Muscle layer of colon (tissue), 2 donors: ENCODE results near the gene HSPG2.
"Not testable (repeated sequence)": the region's sequence is repeated elsewhere in the genome, so short reads cannot be mapped to it uniquely, and the experiment has no call there.

Experiments
- H3K27ac ChIP-seq: one replicate; pipeline ENCODE4 v1.7.0; 2013; ENCODE audit warnings: low read depth, mild to moderate bottlenecking, low read length, moderate library complexity
- H3K27me3 ChIP-seq, 2 donors: one replicate each; pipeline ENCODE4 v1.7.0; 2013; ENCODE audit warnings: low read length in 2 of 2, mild to moderate bottlenecking in 2 of 2; ENCODE audit not compliant: insufficient read depth in 2 of 2, control insufficient read depth in 1 of 2
- H3K36me3 ChIP-seq: one replicate; pipeline ENCODE4 v1.7.0; 2013; ENCODE audit warnings: mild to moderate bottlenecking, low read length; ENCODE audit not compliant: insufficient read depth
- H3K4me1 ChIP-seq: one replicate; pipeline ENCODE4 v1.7.0; 2013; ENCODE audit warnings: mild to moderate bottlenecking, low read length; ENCODE audit not compliant: insufficient read depth
- H3K4me3 ChIP-seq, 2 donors: one replicate each; pipeline ENCODE4 v1.7.0; 2013; ENCODE audit warnings: low read length in 2 of 2, low read depth in 1 of 2, mild to moderate bottlenecking in 1 of 2, moderate library complexity in 1 of 2
- H3K9ac ChIP-seq: one replicate; pipeline ENCODE4 v1.7.0; 2013; ENCODE audit warnings: low read length
- H3K9me3 ChIP-seq: one replicate; pipeline ENCODE4 v1.7.0; 2013; ENCODE audit warnings: mild to moderate bottlenecking, low read length
- donor health status: abdominal sarcoma.
- donor health status: Adenocarcinoma of cecum.

Gene HSPG2

DNA sequence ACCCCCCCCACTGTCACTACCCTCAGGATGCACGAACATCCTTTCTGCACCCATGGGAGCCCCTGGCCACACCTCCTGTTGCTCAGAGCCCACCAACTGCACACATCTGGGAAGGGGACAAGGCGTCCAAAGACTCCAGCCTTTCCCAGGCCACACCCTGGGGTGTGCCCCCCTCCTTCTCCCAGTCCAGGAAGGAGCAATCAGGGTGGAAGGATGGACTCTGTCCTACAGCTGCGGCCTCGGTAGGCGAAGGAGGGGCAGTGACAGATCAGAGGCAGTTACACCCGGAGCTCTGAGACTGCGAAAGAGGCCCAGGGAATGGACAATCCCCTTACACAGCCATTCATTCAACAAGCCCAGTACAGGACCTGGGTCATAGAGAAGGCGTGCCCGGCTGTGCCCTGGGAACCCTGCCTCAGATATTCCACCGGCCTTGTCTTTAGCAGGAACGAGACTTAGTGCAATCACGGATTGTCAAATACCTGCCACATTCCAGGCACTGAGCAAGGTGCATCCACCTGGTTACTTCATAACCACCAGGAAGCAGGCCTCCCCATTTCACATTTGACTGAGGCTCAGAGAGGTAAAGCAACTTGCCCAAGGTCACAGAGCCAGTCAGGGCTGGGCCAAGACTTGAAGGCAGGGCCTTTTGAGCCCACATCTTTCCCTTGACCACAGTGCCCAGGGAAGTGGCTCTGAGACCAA, 9.4 kb downstream of the HSPG2 start:
- Histone ChIP-seq H3K9ac (peak overlapping the region; percentile 59), H3K4me3 (no peak overlapping the region)

DNA sequence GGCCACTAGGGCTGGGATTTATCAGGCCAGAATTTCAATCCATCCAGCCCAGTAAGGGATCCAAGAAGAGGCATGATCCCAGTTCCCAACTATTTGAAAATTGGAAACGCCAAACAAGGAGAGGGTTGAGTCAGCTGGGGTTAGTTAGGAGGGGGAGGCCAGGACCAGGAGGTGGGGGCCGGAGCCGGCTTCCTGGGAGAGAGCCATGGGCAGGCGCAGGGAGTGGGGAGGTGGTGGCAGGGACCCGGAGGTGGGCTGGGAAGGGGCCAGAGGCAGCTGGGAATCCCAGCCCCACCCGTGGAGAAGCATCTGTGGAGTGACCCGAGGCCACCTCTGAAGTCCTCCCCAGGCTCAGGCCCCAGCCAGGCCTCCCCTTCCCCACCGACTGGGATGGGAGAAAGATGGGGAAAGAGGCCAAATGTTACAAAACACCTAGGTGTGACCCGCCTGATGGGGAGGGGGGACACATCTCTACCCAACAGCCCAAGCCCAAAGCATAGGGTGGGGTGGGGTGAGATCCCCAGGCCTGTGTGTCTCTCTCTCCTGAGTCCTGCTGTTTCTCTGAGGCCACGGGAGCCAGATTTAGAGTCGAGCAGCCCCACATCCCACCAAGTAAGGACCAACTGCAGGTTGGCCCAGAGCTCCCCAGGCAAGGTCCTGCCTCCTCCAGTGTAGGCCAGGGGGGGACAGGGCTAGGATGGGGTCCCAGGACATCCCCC, 10.1 kb downstream of the HSPG2 start:
- H3K9ac ChIP-seq = peak overlapping the region; percentile 67
- H3K27ac ChIP-seq = peak overlapping the region; percentile 56

More for the DNA sequence above, 9.4 kb downstream of the HSPG2 start:
- H3K9me3 ChIP-seq = no peaks in the 10 kb centered on the region
- peaks cover 10% of the 10 kb centered on the region for H3K36me3 ChIP-seq
- peak overlapping the region; percentile 56 for H3K27ac ChIP-seq
- peaks cover 92% of the 10 kb centered on the region for H3K4me1 ChIP-seq
- no peaks in the 10 kb centered on the region for H3K27me3 ChIP-seq

DNA sequence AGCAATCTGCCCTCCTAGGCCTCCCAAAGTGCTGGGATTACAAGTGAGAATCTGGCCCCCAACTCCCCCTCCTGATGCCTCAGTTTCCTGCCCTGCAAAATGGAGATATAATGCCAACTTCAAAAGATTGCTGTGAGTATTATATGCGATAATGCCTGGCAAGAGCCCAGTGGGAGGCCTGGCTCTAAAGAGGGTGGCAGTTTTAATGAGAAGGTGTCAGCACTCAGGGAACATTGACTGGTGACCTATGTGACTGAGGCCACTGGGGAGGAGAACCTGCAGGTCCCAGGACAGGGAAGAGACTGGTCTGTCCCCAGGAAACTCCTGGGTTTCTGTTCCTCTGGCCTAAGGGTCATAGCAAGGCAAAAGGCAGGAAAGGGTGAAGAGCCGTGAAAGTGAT, 11.0 kb downstream of the HSPG2 start:
- no peaks in the 10 kb centered on the region for H3K9me3 ChIP-seq
- H3K4me3 ChIP-seq = peak overlapping the region in 1 of 2 donors; percentile 29
- no peaks in the 10 kb centered on the region for H3K27me3 ChIP-seq
- H3K9ac ChIP-seq = peak overlapping the region; percentile 67
- peaks cover 10% of the 10 kb centered on the region for H3K36me3 ChIP-seq
- H3K27ac ChIP-seq = peak overlapping the region; percentile 56
- H3K4me1 ChIP-seq = peaks cover 92% of the 10 kb centered on the region

More for the DNA sequence above, 10.1 kb downstream of the HSPG2 start:
- no peaks in the 10 kb centered on the region for H3K27me3 ChIP-seq
- H3K36me3 ChIP-seq = peaks cover 10% of the 10 kb centered on the region
- H3K4me3 ChIP-seq = no peak overlapping the region
- H3K4me1 ChIP-seq = peaks cover 92% of the 10 kb centered on the region
- no peaks in the 10 kb centered on the region for H3K9me3 ChIP-seq

DNA sequence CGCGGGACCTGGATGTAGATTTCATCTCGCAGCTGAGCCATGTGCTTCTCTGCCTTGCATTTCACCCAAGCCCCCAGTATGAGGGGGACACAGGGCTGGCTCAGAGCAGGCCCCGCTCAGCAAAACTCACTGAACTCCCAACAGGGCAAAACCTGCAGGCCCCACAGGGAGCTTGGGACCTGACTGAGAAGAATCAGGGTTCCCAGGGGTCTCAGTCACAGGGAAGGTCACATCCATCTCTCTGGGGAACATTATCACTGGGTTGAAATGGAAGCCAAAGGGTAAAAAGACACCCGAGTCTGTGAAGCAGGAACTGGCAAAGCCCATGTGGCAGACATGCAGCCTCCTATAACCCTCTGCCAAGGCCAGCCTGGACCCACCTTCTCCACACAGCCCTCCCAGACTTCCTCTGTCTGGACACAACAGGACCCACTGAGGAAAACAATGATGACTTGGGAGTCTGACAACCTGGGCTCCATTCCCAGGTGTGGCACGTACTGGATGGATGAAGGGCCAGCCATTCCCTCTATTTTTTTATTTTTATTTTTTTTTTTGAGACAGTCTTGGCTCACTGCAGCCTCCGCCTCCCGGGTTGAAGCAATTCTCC, 11.7 kb downstream of the HSPG2 start:
- Histone ChIP-seq H3K9ac (peak overlapping the region; percentile 67), H3K4me3 (no peak overlapping the region), H3K4me1 (peaks cover 92% of the 10 kb centered on the region), H3K27me3 (no peaks in the 10 kb centered on the region), H3K36me3 (peaks cover 10% of the 10 kb centered on the region), H3K27ac (peak overlapping the region; percentile 56), H3K9me3 (no peaks in the 10 kb centered on the region)

DNA sequence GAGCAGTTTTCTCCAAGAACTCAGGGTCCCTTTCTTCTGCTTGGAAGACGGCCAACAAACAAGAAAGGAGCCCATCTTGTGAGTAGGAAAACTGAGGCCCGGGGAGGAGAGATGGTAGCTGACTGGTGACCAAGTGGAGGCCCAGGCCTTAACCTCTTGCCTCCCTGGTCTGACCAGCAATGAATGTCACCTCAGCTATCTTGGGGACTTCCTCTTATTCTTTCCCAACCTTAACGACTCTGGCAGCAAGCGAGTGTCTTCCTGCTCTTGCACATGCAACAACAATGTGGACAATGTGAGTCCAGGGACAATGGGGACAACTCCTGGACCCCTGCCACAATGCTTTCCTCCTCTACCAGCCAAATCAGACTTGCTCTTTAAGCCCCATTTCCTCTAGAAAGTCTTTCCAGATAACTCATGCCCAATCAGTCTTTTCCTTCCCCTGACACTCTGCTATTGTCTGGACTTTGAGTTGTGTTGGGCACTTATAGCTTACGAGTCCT, 12.6 kb downstream of the HSPG2 start:
- H3K4me3 ChIP-seq = peak overlapping the region in 1 of 2 donors; percentile 12
- H3K9ac ChIP-seq = peak overlapping the region; percentile 29
- peaks cover 8% of the 10 kb centered on the region for H3K36me3 ChIP-seq
- peak overlapping the region; percentile 56 for H3K27ac ChIP-seq
- H3K27me3 ChIP-seq = no peaks in the 10 kb centered on the region
- H3K4me1 ChIP-seq = peaks cover 92% of the 10 kb centered on the region
- H3K9me3 ChIP-seq = no peaks in the 10 kb centered on the region

DNA sequence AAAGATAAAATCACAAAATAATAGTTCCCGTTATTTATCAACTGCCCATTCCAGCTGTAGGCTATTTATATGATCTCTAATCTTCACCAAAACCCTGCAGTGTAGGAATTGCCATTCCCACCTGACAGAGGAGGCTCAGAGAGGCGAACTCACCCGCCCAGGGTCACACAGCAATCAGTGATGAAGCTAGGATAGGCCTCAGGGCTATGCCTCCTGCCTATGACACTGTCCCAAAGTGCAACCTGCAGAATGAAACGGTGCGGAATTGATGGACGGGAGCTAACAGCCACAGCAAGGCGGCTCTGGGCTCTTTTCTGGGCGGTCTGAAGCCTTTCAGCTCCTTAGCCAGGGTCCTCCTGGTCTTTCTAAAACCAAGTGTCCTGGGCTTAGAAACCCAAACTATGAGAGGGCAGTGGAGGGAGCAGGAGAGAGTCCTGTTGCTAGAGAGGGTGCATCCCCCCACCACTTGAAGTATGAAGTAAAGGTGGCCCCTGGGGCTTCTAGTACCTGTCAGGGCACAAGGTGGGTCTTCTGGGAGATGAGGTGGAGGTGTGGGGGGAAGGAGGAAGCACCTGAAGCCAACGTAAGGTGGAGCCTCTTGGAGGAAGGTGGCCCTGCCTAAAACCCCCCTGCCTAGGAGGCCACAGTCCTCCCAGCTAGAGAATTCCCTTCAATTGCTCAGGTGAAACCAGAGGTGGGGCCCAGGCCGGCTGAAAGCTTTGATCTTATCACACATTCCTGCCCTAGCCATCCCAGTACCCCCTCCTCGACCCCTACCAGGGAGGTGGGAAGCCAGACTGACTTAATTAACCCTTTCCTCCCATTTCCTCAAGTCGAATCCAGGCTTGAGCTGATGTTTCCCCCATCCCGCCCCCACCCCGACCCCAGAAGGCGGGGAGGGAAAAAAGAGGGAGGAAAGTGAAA, 14.8 kb downstream of the HSPG2 start:
- H3K4me1 ChIP-seq = peaks cover 85% of the 10 kb centered on the region
- peak overlapping the region; percentile 88 for H3K27ac ChIP-seq

DNA sequence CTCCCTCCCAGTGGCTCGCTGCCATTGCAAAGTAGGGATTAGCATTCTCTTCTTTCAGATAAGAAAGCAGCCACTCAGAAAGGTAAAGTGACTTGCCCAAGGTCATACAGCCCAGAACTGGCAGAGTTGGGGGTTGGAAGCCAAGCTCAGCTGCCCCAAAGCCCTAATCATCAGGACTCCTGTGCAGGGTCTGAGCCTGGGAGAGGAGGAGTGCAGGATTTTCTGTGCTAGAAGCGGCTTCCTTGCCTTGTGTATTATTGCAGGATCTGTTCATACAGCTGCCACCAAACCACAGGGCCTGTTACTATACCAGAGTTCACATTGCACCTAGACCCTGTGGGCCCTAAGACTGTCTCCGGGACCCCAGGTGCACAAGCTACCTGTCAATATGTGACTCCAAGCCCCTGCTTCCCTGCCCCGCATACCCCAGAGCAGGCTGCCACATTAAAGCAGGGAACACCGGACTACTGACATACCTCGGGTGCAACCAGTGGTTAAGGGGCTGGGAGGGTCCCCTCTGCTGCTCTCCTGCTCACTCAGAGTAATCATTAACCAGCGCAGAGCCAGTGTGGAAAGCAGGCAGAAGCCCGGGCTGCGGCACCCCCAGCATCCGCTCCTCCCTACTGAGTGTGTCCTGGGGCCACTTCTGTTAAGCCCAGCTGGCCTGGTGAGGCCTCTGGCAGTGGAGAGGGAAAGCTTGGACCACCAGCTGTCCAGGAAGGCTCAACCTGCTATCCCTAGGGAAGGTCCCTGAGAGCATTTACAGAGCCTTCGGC, 15.8 kb downstream of the HSPG2 start:
- Histone ChIP-seq H3K36me3 (peaks cover 9% of the 10 kb centered on the region), H3K9ac (peak overlapping the region; percentile 27), H3K27ac (peak overlapping the region; percentile 88), H3K4me1 (peaks cover 79% of the 10 kb centered on the region), H3K27me3 (no peaks in the 10 kb centered on the region), H3K4me3 (no peak overlapping the region), H3K9me3 (no peaks in the 10 kb centered on the region)

More for the DNA sequence above, 14.8 kb downstream of the HSPG2 start:
- H3K9ac ChIP-seq = peak overlapping the region; percentile 21
- H3K9me3 ChIP-seq = no peaks in the 10 kb centered on the region
- no peaks in the 10 kb centered on the region for H3K27me3 ChIP-seq
- peaks cover 9% of the 10 kb centered on the region for H3K36me3 ChIP-seq
- no peak overlapping the region for H3K4me3 ChIP-seq

DNA sequence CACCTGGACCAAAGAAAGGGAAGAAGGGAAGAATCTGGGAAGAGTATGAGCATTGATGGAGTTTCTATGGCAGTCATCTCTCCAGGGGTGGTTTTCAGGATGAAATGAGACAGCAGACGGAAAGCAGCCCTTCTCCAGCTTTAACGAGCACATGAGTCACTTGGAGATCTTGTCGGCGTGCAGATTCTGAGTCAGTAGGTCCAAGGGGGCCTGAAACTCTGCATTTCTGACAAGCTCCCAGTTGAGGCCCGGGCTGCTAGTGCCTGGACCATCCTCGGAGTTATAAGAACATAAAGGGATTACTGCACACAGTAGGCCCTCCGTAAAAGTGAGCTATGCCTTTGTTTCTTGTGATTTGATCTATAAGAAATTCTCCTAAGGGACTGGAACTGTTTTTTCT, 17.6 kb downstream of the HSPG2 start:
- H3K27me3 ChIP-seq = no peaks in the 10 kb centered on the region
- H3K9ac ChIP-seq = peak overlapping the region; percentile 28
- peak overlapping the region; percentile 88 for H3K27ac ChIP-seq
- H3K36me3 ChIP-seq = peaks cover 10% of the 10 kb centered on the region
- peaks cover 76% of the 10 kb centered on the region for H3K4me1 ChIP-seq
- no peaks in the 10 kb centered on the region for H3K9me3 ChIP-seq
- no peak overlapping the region for H3K4me3 ChIP-seq

DNA sequence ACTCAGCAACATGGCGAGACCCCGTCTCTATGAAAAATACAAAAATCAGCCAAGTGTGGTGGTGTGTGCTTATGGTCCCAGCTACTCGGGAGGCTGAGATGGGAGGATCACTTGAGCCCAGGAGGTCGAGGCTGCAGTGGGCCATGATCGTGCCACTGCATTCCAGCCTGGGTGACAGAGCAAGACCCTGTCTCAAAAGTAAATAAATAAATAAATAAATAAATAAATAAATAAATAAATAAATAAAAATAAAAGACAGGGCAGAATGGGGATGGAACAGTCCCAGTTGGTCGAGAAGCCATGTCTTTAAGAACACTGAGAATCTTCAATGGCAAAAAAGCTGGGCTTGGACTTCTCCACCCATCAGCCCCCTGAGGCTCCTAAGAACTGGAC, 19.9 kb downstream of the HSPG2 start:
- H3K4me3 ChIP-seq, H3K9me3 ChIP-seq, H3K27me3 ChIP-seq, H3K9ac ChIP-seq: not testable (repeated sequence)
- Histone ChIP-seq H3K4me1 (peaks cover 77% of the 10 kb centered on the region), H3K27ac (peak overlapping the region; percentile 66), H3K36me3 (peaks cover 15% of the 10 kb centered on the region)

DNA sequence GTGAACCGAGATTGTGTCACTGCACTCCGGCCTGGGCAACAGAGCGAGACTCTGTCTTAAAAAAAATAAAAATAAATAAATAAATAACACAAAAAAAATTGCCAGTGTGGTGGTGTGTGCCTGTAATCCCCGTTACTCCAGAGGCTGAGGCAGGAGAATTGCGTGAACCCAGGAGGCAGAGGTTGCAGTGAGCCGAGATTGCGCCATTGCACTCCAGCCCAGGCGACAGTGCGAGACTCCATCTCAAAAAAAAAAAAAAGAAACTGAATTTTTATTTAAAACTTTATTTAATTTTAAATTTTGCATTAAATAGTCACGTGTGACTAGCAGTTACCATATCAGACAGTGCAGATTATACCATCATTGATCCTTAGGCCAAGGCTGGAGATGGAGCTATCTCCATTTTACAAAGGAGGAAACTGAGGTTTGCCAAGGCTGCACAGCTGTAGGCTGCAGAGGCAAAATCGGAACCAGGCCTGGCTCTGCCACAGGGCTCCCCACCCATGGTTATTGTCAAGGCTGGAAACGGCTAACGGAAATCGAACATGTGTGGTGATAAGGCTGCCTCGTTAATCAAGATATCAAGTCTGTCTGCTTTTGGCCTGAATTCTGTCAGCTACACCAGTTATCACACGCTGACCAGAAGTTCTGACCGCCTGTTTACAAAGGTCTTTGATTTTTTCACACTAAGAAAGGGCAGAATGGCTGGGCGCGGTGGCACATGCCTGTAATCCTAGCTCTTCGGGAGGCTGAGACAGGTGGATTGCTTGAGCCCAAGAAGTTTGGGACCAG, 20.5 kb downstream of the HSPG2 start:
- H3K9ac ChIP-seq = no peak overlapping the region
- H3K4me1 ChIP-seq = peaks cover 77% of the 10 kb centered on the region
- no peaks in the 10 kb centered on the region for H3K27me3 ChIP-seq
- peak overlapping the region; percentile 66 for H3K27ac ChIP-seq
- H3K36me3 ChIP-seq = peaks cover 15% of the 10 kb centered on the region
- no peaks in the 10 kb centered on the region for H3K9me3 ChIP-seq
- no peak overlapping the region for H3K4me3 ChIP-seq
